ENCODE results near the gene MAL. TPM values are rescaled to one million over a fixed set of nuclear protein-coding genes. Genes with fewer than 3 reads are reported as not detected.

The MAL gene
- total RNA-seq, 2 experiments from 2014 or later: 63.5 to 63.6 TPM

Other genes with a start within 250 kb of the MAL start
- gene TEKT4, start 154.3 kb upstream of the MAL start, total RNA-seq: not detected
- gene MRPS5, start 96.1 kb downstream of the MAL start, total RNA-seq: 10 to 100 TPM; 79.3 to 82.3 TPM
- 10 to 100 TPM; 10.8 to 11.6 TPM for gene ZNF514, start 134.1 kb downstream of the MAL start, total RNA-seq
- 1 to 10 TPM; 3.9 to 4.4 TPM for gene ZNF2, start 140.1 kb downstream of the MAL start, total RNA-seq
- gene ZNF892, start 181.8 kb downstream of the MAL start, total RNA-seq: 1 to 10 TPM; 2.7 to 3.3 TPM
- gene PROM2, start 248.7 kb downstream of the MAL start, total RNA-seq: under 1 TPM in 1 of 2 experiments, not detected in 1; 0.48 TPM

All from activated CD4-positive, alpha-beta memory T cell treated with anti-CD3 and anti-CD28 coated beads for 36 hours (primary cell).